Endothelial cell of umbilical vein (primary cell): ENCODE results near the gene SH3RF3. TPM values are rescaled to one million over a fixed set of nuclear protein-coding genes. Genes with fewer than 3 reads are reported as not detected.

Source experiments
- BruUV-seq: library from RNA; stranded (reverse); fragments of 400-500 nt; replicated peaks from 2 replicates; lab custom pipeline; 2021; lab: Mats Ljungman, UMichigan
- CTCF ChIA-PET: fragments of 300-600, 350-600 bp; sonication (Branson Sonifier 250); formaldehyde crosslinking; loops from one replicate; lab custom pipeline; 2021; ENCODE audit warnings: antibody characterized with exemption, inconsistent platforms; lab: Charles Lee
- POLR2A ChIA-PET: fragments of 300-600, 350-600 bp; sonication (Branson Sonifier 250); formaldehyde crosslinking; loops from one replicate; lab custom pipeline; 2021; ENCODE audit warnings: antibody characterized with exemption, inconsistent platforms; lab: Charles Lee
- DNase-seq: peaks from one replicate; pipeline ENCODE4 v3.0.0-alpha.2; 2011; ENCODE audit warnings: low read depth, low spot score
- FAIRE-seq: peaks from 2 replicates; lab custom pipeline; 2011; peaks lifted over from hg19 to GRCh38; lab: Jason Lieb, UNC
- H2AFZ ChIP-seq: 2 replicates; pipeline ENCODE4 v1.6.0; 2012; ENCODE audit warnings: low read depth, low read length, control low read depth, inconsistent platforms
- H3K27ac ChIP-seq: 2 replicates; pipeline ENCODE4 v1.5.1; 2011; ENCODE audit warnings: low read depth, mild to moderate bottlenecking, control low read depth, low read length, moderate library complexity; ENCODE audit not compliant: insufficient read depth
- H3K27me3 ChIP-seq, 2 experiments: 2 replicates each; pipeline versions ENCODE4 v1.6.0 to v1.6.1; 2011; ENCODE audit warnings: low read length in 2 of 2, mixed read lengths in 1 of 2; ENCODE audit not compliant: control insufficient read depth in 2 of 2, insufficient read depth in 2 of 2
- H3K36me3 ChIP-seq, 2 experiments: 2 replicates in 1 of 2; 3 replicates in 1 of 2; pipeline ENCODE4 v1.5.1; 2011; ENCODE audit warnings: low read length in 2 of 2, mild to moderate bottlenecking in 1 of 2, moderate library complexity in 1 of 2; ENCODE audit not compliant: control insufficient read depth in 2 of 2, insufficient read depth in 2 of 2; ENCODE audit errors: extremely low read depth in 1 of 2
- H3K4me1 ChIP-seq: 3 replicates; pipeline ENCODE4 v1.5.1; 2011; ENCODE audit warnings: mild to moderate bottlenecking, low read length; ENCODE audit not compliant: control insufficient read depth, insufficient read depth; ENCODE audit errors: extremely low read depth
- H3K4me2 ChIP-seq: 2 replicates; pipeline ENCODE4 v1.6.1; 2011; ENCODE audit warnings: low read length, control low read depth, mixed read lengths; ENCODE audit not compliant: insufficient read depth
- H3K4me3 ChIP-seq, 3 experiments: fragments of 200-600 bp in 1 of 3; sonication (generic), shearing (Covaris generic) in 1 of 3; replicated peaks in 1 of 3; 2 replicates each; pipeline ENCODE4 v1.5.1; 2011 to 2016; ENCODE audit warnings: control low read depth in 3 of 3, low read length in 3 of 3, mild to moderate bottlenecking in 2 of 3, inconsistent platforms in 1 of 3, low read depth in 1 of 3, moderate library complexity in 1 of 3; ENCODE audit not compliant: insufficient read depth in 1 of 3
- H3K79me2 ChIP-seq: 2 replicates; pipeline ENCODE4 v1.6.0; 2012; ENCODE audit warnings: low read length, inconsistent platforms; ENCODE audit not compliant: control insufficient read depth, insufficient read depth
- H3K9ac ChIP-seq: replicated peaks from 2 replicates; pipeline ENCODE3; 2011; ENCODE audit warnings: low read length, control low read depth; ENCODE audit not compliant: insufficient read depth; ENCODE audit errors: extremely low read depth
- H3K9me1 ChIP-seq: replicated peaks from 3 replicates; pipeline ENCODE4 v1.6.0; 2011; ENCODE audit warnings: mild to moderate bottlenecking, low read length; ENCODE audit not compliant: control insufficient read depth, insufficient read depth; ENCODE audit errors: extremely low read depth
- H3K9me3 ChIP-seq: replicated peaks from 2 replicates; pipeline ENCODE4 v1.5.1; 2012; ENCODE audit warnings: low read length, inconsistent platforms; ENCODE audit not compliant: control insufficient read depth, insufficient read depth
- H4K20me1 ChIP-seq: replicated peaks from 2 replicates; pipeline ENCODE3; 2011; ENCODE audit warnings: mild to moderate bottlenecking, low read length; ENCODE audit not compliant: control insufficient read depth, insufficient read depth; ENCODE audit errors: extremely low read depth
- EZH2 ChIP-seq: IDR thresholded peaks from 2 replicates; pipeline ENCODE4 v1.6.1; 2012; ENCODE audit warnings: borderline replicate concordance, low read depth, mild to moderate bottlenecking, moderate library complexity, low read length, inconsistent platforms; ENCODE audit not compliant: severe bottlenecking
- FOS ChIP-seq: IDR thresholded peaks from 2 replicates; pipeline ENCODE4 v1.6.1; 2011; ENCODE audit warnings: mild to moderate bottlenecking, low read length, moderate library complexity, borderline replicate concordance; ENCODE audit not compliant: insufficient read depth
- GATA2 ChIP-seq: IDR thresholded peaks from 2 replicates; pipeline ENCODE4 v1.7.0; 2011; ENCODE audit warnings: low read depth, mild to moderate bottlenecking, moderate library complexity, mixed read lengths, low read length; ENCODE audit not compliant: insufficient read length, insufficient read depth
- JUN ChIP-seq: IDR thresholded peaks from 2 replicates; pipeline ENCODE4 v1.6.1; 2011; ENCODE audit warnings: borderline replicate concordance, low read depth; ENCODE audit not compliant: insufficient read length, insufficient read depth
- MYC ChIP-seq: IDR thresholded peaks from one replicate; pipeline ENCODE4 v1.6.1; 2011; ENCODE audit warnings: mild to moderate bottlenecking, low read depth, low read length
- POLR2A ChIP-seq: IDR thresholded peaks from 2 replicates; pipeline ENCODE4 v1.6.1; 2012; ENCODE audit warnings: low read depth, mild to moderate bottlenecking, control low read depth, low read length
- POLR2AphosphoS5 ChIP-seq: IDR thresholded peaks from 2 replicates; pipeline ENCODE4 v1.6.1; 2012; ENCODE audit warnings: low read depth, mild to moderate bottlenecking, control low read depth, low read length, moderate library complexity; ENCODE audit not compliant: insufficient read depth
- dilution Hi-C: fragments of 300-500 bp; cut with MboI; formaldehyde crosslinking; loops from one replicate; pipeline ENCODE4 v1.15.0; 2019; ENCODE audit warnings: low sequenced_read_pairs; ENCODE audit not compliant: extremely low pct_ligation_motif_present
- intact Hi-C: fragments of 100-400 bp; cut with micrococcal nuclease; formaldehyde crosslinking; loops from one replicate; pipeline ENCODE4 v1.10.0; 2022
- polyA plus RNA-seq, 4 experiments: library from polyadenylated mRNA; depleted of rRNA in 3 of 4; stranded (reverse) in 3 of 4; unstranded in 1 of 4; fragments of >200 nt; gene quantifications; 2 replicates each; pipeline versions ENCODE4 v1.2.1 to v1.2.3, GENCODE V29; 2011 to 2012; ENCODE audit warnings: missing spikeins in 1 of 4
- total RNA-seq: library from RNA; stranded (reverse); gene quantifications from 2 replicates; pipeline ENCODE4 v1.2.3, GENCODE V29; 2021
- TF ChIP-seq, protein P1 (sequence below): IDR thresholded peaks from 2 replicates; pipeline ENCODE4 v1.6.1; 2011; ENCODE audit not compliant: insufficient read depth, insufficient read length
- TF ChIP-seq, protein P2 (sequence below), 2 donors: IDR thresholded peaks; 1 replicate in 1 of 2; 2 replicates in 1 of 2; pipeline ENCODE4 v1.5.1; 2011; ENCODE audit warnings: low read length in 2 of 2, mild to moderate bottlenecking in 2 of 2, moderate library complexity in 2 of 2, control low read depth in 1 of 2, inconsistent platforms in 1 of 2, low read depth in 1 of 2; ENCODE audit not compliant: insufficient read depth in 1 of 2; ENCODE audit errors: extremely low read depth in 1 of 2

The SH3RF3 gene
- total and polyA plus RNA-seq, 2 donors (not counting 3 experiments of a cell fraction or from before 2014, with no cell fraction given): 3.8 to 14.7 TPM

DNA sequence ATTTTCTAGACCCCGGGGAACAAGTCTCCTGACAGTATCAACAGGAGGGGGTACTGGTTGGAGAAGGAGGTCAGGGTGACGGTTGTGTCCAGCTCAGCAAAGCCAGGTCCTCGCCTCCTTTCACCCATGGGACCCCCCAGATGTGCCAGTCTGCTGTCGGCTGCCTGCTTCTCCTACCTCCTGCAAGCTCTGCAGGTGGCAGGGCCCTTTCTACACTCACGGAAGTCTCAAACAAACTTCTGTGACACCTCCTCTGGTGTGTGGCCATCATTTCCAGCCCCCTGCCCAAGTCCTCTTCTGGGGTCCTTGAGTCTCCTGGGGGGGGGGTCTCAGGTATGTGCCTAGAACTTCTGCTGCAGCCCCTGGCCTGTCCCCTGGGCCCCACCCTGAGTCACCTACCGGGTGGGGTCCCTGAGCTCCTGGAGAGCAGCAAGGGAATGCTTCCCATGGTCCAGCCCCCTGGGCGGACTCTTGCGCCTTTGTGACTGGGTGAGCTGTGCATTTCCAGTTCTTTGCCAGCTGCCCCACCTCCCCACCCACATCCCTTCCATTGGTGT lies 12.8 kb downstream of the SH3RF3 start:
- Histone ChIP-seq H2AFZ (no peak overlapping the region), H3K36me3 (no peaks in the 10 kb centered on the region), H3K79me2 (peaks cover 69% of the 10 kb centered on the region), H3K9me1 (no peaks in the 10 kb centered on the region), H3K4me2 (no peak overlapping the region), H3K4me3 (no peak overlapping the region), H3K27ac (no peak overlapping the region), H3K9ac (no peak overlapping the region), H3K27me3 (no peaks in the 10 kb centered on the region), H3K9me3 (no peaks in the 10 kb centered on the region), H4K20me1 (peaks cover 2% of the 10 kb centered on the region), H3K4me1 (peaks cover 27% of the 10 kb centered on the region)
- TF ChIP-seq EZH2 (no peak), POLR2A (no peak), MYC (no peak), FOS (no peak), GATA2 (no peak), POLR2AphosphoS5 (no peak), JUN (no peak)
- TF ChIP-seq, protein P1, sequence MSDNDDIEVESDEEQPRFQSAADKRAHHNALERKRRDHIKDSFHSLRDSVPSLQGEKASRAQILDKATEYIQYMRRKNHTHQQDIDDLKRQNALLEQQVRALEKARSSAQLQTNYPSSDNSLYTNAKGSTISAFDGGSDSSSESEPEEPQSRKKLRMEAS: no peak
- TF ChIP-seq, protein P2, sequence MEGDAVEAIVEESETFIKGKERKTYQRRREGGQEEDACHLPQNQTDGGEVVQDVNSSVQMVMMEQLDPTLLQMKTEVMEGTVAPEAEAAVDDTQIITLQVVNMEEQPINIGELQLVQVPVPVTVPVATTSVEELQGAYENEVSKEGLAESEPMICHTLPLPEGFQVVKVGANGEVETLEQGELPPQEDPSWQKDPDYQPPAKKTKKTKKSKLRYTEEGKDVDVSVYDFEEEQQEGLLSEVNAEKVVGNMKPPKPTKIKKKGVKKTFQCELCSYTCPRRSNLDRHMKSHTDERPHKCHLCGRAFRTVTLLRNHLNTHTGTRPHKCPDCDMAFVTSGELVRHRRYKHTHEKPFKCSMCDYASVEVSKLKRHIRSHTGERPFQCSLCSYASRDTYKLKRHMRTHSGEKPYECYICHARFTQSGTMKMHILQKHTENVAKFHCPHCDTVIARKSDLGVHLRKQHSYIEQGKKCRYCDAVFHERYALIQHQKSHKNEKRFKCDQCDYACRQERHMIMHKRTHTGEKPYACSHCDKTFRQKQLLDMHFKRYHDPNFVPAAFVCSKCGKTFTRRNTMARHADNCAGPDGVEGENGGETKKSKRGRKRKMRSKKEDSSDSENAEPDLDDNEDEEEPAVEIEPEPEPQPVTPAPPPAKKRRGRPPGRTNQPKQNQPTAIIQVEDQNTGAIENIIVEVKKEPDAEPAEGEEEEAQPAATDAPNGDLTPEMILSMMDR (IDR thresholded peaks at IDR 0.05; ENCODE audit: extremely low read depth in 1 of 2, insufficient read depth in 1 of 2, low read depth in 1 of 2, low read length in 2 of 2): no peak
- ChIA-PET CTCF (interaction anchor here (0.7 to 1.0 kb wide), 2 partner anchors 11 to 25 kb away, joined by 3 read pairs; no protein-coding TSS in a partner anchor), POLR2A (no interaction called here)
- intact Hi-C loops: no loop called here
- no peak for FAIRE-seq
- BruUV-seq: no TSS peak
- dilution Hi-C loops: no loop called here
- DNase-seq: no peak
